ENCODE data around the gene PRR33.

PRR33 gene

GRCh38 chr11:1906611-1907423, 15.1 kb upstream of the PRR33 start:
- Histone ChIP-seq H3K36me3 (ENCODE audit: control insufficient read depth, insufficient read depth, low read length) (no peaks in the 10 kb centered on the region), H3K4me1 (ENCODE audit: control insufficient read depth, insufficient read depth, low read length) (peaks cover 2% of the 10 kb centered on the region), H3K27me3 (ENCODE audit: control insufficient read depth, insufficient read depth, low read length) (no peaks in the 10 kb centered on the region), H3K9ac (ENCODE audit: low read depth, low read length) (no peak overlapping the region), H3K4me3 (ENCODE audit: low read depth, low read length) (no peak overlapping the region), H3K9me3 (ENCODE audit: control insufficient read depth, insufficient read depth, low read length) (no peaks in the 10 kb centered on the region)

GRCh38 chr11:1906181-1906580, 14.5 kb upstream of the PRR33 start:
- Histone ChIP-seq H3K4me1 (ENCODE audit: control insufficient read depth, insufficient read depth, low read length) (peaks cover 2% of the 10 kb centered on the region), H3K9me3 (ENCODE audit: control insufficient read depth, insufficient read depth, low read length) (no peaks in the 10 kb centered on the region), H3K36me3 (ENCODE audit: control insufficient read depth, insufficient read depth, low read length) (no peaks in the 10 kb centered on the region), H3K4me3 (ENCODE audit: low read depth, low read length) (no peak overlapping the region), H3K27me3 (ENCODE audit: control insufficient read depth, insufficient read depth, low read length) (no peaks in the 10 kb centered on the region), H3K9ac (ENCODE audit: low read depth, low read length) (no peak overlapping the region)

DNA sequence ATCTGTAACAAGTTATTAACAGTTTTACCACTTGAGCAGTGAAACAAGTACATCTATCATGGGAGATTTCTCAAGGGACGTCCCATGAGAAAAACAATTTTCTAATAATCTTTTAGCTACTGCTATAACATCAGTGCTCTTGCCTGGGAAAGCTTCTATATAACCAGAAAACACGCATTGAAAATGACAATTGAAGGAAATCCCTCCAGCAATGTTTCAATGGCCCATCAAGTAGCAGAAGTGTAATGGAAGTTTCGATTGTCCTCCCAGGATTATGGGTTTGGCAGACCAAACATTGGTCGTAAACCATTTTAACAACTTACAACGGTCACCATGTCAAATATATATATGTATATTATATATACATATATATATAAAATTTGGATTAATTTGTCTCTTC, 8.0 kb upstream of the PRR33 start:
- H3K27me3 ChIP-seq (ENCODE audit: control insufficient read depth, insufficient read depth, low read length), result no peaks in the 10 kb centered on the region
- H3K9me3 ChIP-seq (ENCODE audit: control insufficient read depth, insufficient read depth, low read length), result no peaks in the 10 kb centered on the region
- H3K9ac ChIP-seq (ENCODE audit: low read depth, low read length), result no peak overlapping the region
- no peak overlapping the region for H3K4me3 ChIP-seq (ENCODE audit: low read depth, low read length)
- no peaks in the 10 kb centered on the region for H3K36me3 ChIP-seq (ENCODE audit: control insufficient read depth, insufficient read depth, low read length)
- H3K4me1 ChIP-seq (ENCODE audit: control insufficient read depth, insufficient read depth, low read length), result no peaks in the 10 kb centered on the region

- no peaks in the 10 kb centered on the region for H3K27me3 ChIP-seq (ENCODE audit: control insufficient read depth, insufficient read depth, low read length)
- no peaks in the 10 kb centered on the region for H3K9me3 ChIP-seq (ENCODE audit: control insufficient read depth, insufficient read depth, low read length)
- no peak overlapping the region for H3K9ac ChIP-seq (ENCODE audit: low read depth, low read length)
- no peaks in the 10 kb centered on the region for H3K36me3 ChIP-seq (ENCODE audit: control insufficient read depth, insufficient read depth, low read length)
- no peaks in the 10 kb centered on the region for H3K4me1 ChIP-seq (ENCODE audit: control insufficient read depth, insufficient read depth, low read length)
- H3K4me3 ChIP-seq (ENCODE audit: low read depth, low read length), result no peak overlapping the region
Measured at GRCh38 chr11:1899090-1899489, 7.4 kb upstream of the PRR33 start.

- H3K9me3 ChIP-seq (ENCODE audit: control insufficient read depth, insufficient read depth, low read length), result no peaks in the 10 kb centered on the region
- H3K36me3 ChIP-seq (ENCODE audit: control insufficient read depth, insufficient read depth, low read length), result no peaks in the 10 kb centered on the region
- no peak overlapping the region for H3K4me3 ChIP-seq (ENCODE audit: low read depth, low read length)
- H3K4me1 ChIP-seq (ENCODE audit: control insufficient read depth, insufficient read depth, low read length), result no peaks in the 10 kb centered on the region
- no peaks in the 10 kb centered on the region for H3K27me3 ChIP-seq (ENCODE audit: control insufficient read depth, insufficient read depth, low read length)
- H3K9ac ChIP-seq (ENCODE audit: low read depth, low read length), result no peak overlapping the region
Measured at GRCh38 chr11:1896923-1897322, 5.2 kb upstream of the PRR33 start.

DNA sequence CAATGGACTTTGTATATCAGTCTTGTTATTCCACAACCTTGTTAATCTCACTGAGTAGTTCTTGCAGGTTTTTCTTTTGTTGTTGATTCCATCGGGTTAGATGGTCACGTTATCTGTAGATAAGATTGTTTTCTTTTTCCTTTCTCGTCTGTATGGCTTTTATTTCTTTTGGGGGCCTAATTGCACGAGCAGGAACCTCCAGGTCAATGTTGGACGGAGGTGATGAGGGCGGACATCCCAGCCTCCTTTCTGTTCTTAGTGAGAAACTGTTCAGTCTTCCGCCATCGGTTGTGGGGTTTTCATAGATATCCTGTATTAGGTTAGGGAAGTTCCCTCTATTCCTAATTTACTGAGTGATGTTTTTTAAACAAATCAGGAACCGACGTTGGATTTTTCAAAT, 4.8 kb upstream of the PRR33 start:
- Histone ChIP-seq H3K9me3 (ENCODE audit: control insufficient read depth, insufficient read depth, low read length) (no peaks in the 10 kb centered on the region), H3K27me3 (ENCODE audit: control insufficient read depth, insufficient read depth, low read length) (no peaks in the 10 kb centered on the region), H3K4me3 (ENCODE audit: low read depth, low read length) (no peak overlapping the region)

DNA sequence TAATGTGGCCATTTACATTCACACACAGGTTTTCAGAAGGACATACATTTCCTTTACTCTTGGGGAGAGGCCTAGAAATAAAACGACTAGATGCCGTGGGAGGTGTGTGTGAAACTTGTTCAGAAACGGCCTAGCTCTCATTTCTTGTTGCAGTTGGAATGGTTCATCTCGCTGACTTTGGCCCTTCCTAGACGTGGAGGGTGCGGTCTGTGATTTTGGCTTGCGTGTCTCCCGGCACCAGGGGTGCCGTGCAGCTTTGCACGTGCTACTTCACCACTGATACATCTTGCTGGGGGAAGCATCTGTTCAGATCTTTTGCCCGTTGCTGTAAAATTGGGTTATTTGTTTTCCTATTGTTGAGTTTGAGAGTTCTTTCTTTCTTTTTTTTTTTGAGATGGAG, 3.1 kb upstream of the PRR33 start:
- H3K27me3 ChIP-seq (ENCODE audit: control insufficient read depth, insufficient read depth, low read length), result no peaks in the 10 kb centered on the region
- no peak overlapping the region for H3K4me3 ChIP-seq (ENCODE audit: low read depth, low read length)
- no peak overlapping the region for H3K9ac ChIP-seq (ENCODE audit: low read depth, low read length)
- no peaks in the 10 kb centered on the region for H3K4me1 ChIP-seq (ENCODE audit: control insufficient read depth, insufficient read depth, low read length)
- no peaks in the 10 kb centered on the region for H3K36me3 ChIP-seq (ENCODE audit: control insufficient read depth, insufficient read depth, low read length)
- no peaks in the 10 kb centered on the region for H3K9me3 ChIP-seq (ENCODE audit: control insufficient read depth, insufficient read depth, low read length)

More for the DNA sequence above, 4.8 kb upstream of the PRR33 start:
- H3K4me1 ChIP-seq (ENCODE audit: control insufficient read depth, insufficient read depth, low read length), result no peaks in the 10 kb centered on the region
- H3K9ac ChIP-seq (ENCODE audit: low read depth, low read length), result no peak overlapping the region
- H3K36me3 ChIP-seq (ENCODE audit: control insufficient read depth, insufficient read depth, low read length), result no peaks in the 10 kb centered on the region

DNA sequence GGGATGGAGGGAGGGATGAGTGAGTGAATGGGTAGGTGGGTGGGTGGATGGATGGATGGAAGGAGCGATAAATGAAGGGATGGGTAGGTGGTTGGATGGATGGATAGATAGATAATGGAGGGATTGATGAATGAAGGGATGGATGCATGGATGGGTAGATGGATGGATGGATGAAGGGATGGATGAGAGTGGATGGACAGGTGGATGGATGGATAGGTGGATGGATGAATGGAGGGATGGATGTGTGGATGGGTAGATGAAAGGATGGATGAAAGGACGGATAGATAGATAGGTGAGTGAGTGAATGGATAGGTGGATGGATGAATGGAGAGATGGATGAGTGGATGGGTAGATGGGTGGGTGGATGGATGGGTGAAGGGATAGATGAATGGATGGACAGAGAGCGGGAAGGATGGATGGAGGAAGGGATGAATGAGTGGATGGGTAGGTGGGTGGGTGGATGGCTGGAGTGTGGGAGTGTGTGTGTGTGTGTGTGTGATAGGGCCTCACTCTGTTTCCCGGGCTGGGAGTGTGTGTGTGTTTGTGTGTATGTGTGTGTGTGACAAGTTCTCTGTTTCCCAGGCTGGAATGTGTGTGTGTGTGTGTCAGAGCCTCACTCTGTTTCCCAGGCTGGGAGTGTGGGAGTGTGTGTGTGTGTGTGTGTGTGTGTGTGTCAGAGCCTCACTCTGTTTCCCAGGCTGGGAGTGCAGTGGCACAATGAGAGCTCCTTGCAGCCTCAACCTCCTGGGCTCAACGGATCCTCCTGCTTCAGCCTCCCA, 2.1 kb upstream of the PRR33 start:
- Histone ChIP-seq H3K27me3 (ENCODE audit: control insufficient read depth, insufficient read depth, low read length) (no peaks in the 10 kb centered on the region), H3K36me3 (ENCODE audit: control insufficient read depth, insufficient read depth, low read length) (no peaks in the 10 kb centered on the region)

GRCh38 chr11:1892558-1892957, 863 bp upstream of the PRR33 start:
- Histone ChIP-seq H3K9ac (ENCODE audit: low read depth, low read length) (no peak overlapping the region), H3K4me1 (ENCODE audit: control insufficient read depth, insufficient read depth, low read length) (no peaks in the 10 kb centered on the region), H3K27me3 (ENCODE audit: control insufficient read depth, insufficient read depth, low read length) (no peaks in the 10 kb centered on the region), H3K9me3 (ENCODE audit: control insufficient read depth, insufficient read depth, low read length) (no peaks in the 10 kb centered on the region), H3K4me3 (ENCODE audit: low read depth, low read length) (no peak overlapping the region), H3K36me3 (ENCODE audit: control insufficient read depth, insufficient read depth, low read length) (no peaks in the 10 kb centered on the region)

More for the DNA sequence above, 2.1 kb upstream of the PRR33 start:
- Histone ChIP-seq H3K4me1 (ENCODE audit: control insufficient read depth, insufficient read depth, low read length) (no peaks in the 10 kb centered on the region), H3K9ac (ENCODE audit: low read depth, low read length) (no peak overlapping the region), H3K9me3 (ENCODE audit: control insufficient read depth, insufficient read depth, low read length) (no peaks in the 10 kb centered on the region), H3K4me3 (ENCODE audit: low read depth, low read length) (no peak overlapping the region)

- H3K36me3 ChIP-seq (ENCODE audit: control insufficient read depth, insufficient read depth, low read length), result no peaks in the 10 kb centered on the region
- H3K27me3 ChIP-seq (ENCODE audit: control insufficient read depth, insufficient read depth, low read length), result no peaks in the 10 kb centered on the region
- no peaks in the 10 kb centered on the region for H3K4me1 ChIP-seq (ENCODE audit: control insufficient read depth, insufficient read depth, low read length)
- H3K9ac ChIP-seq (ENCODE audit: low read depth, low read length), result no peak overlapping the region
- no peak overlapping the region for H3K4me3 ChIP-seq (ENCODE audit: low read depth, low read length)
- H3K9me3 ChIP-seq (ENCODE audit: control insufficient read depth, insufficient read depth, low read length), result no peaks in the 10 kb centered on the region
Measured at GRCh38 chr11:1892116-1892515, 421 bp upstream of the PRR33 start.

DNA sequence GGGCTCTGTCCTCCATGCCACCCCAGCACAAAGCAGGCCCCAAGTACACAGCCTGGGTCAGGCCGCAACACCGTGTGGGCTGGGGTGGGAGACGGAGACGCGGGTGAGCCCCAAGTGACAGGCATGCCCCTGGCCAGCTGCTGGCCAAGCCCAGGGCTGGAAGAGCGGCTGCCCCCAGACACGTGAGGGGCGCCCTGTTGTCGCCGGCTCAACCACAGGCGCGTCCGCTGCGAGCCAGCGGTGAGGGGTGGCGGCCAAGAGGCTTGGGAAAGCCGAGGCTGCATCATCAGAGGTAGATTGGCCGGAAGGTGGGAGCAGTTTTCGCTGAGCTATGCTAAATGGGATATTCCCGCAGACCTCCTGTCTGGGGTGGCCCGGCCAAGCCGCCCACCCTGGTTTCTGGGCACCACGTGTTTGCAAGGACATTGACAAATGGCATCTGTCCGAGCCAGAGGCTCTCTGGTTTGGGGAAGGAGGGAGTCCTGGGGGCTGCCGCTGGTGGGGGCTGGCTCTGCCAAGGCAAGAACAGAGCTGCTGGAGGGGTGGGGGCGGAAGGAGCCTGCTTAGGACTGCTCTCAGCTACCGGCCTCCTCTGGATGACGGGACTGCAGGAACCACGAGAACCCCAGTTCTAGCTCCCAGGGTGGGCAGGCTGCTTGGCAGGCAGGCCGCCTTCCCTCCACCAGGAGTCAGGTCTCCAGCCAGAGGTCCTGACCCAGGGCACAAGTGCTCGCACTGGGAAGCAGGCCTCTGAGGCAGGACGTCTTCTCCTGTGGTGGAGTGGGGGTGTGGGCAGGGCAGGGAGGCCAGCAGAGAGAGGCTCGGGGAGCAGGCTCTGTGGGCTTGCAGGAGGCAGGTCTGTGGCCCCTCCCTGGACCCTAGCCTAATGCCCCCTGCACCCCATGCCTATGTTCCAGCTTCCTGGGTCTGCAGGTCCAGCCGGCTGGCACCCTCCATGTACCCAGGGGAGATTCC, 552 bp downstream of the PRR33 start:
- Histone ChIP-seq H3K4me1 (ENCODE audit: control insufficient read depth, insufficient read depth, low read length) (no peaks in the 10 kb centered on the region), H3K4me3 (ENCODE audit: low read depth, low read length) (no peak overlapping the region), H3K9me3 (ENCODE audit: control insufficient read depth, insufficient read depth, low read length) (no peaks in the 10 kb centered on the region), H3K27me3 (ENCODE audit: control insufficient read depth, insufficient read depth, low read length) (no peaks in the 10 kb centered on the region), H3K36me3 (ENCODE audit: control insufficient read depth, insufficient read depth, low read length) (no peaks in the 10 kb centered on the region), H3K9ac (ENCODE audit: low read depth, low read length) (no peak overlapping the region)

All from iPS-15b (cell line).